OCI-M2 (cell line): ENCODE results near the gene FBXO11.
"Not testable (repeated sequence)": the region's sequence is repeated elsewhere in the genome, so short reads cannot be mapped to it uniquely, and the experiment has no call there.

ENCODE experiments used
- DNase-seq: peaks from one replicate; lab custom pipeline; 2025; ENCODE audit not compliant: unreplicated experiment; lab: John Stamatoyannopoulos, UW

FBXO11 gene

DNA sequence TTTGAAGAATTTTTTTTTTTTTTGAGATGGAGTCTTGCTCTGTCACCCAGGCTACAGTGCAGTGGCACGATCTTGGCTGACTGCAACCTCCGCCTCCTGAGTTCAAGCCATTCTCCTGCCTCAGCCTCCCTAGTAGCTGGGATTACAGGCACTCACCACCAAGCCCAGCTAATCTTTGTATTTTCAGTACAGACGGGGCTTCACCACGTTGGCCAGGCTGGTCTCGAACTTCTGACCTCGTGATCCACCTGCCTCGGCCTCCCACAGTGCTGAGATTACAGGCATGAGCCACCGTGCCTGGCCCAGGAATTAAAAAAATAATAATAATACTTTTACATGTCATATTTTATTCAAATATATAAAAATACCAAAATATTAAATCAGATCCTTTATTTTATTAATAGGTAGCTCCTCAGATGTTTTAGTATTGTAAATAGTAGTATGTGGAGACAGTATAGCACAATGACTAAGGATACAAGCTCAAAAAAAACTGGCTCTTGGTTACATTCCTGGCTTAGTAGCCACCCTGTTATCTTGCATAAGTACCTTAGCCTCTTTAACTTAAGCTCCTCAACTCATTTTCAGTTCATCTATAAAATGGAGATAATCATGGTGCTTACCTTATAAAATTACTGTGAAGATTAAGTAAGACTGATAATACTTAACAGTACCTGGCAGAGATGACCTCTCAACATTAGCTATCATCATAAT lies 53.1 kb downstream of the FBXO11 start:
- not testable (repeated sequence) for DNase-seq

DNA sequence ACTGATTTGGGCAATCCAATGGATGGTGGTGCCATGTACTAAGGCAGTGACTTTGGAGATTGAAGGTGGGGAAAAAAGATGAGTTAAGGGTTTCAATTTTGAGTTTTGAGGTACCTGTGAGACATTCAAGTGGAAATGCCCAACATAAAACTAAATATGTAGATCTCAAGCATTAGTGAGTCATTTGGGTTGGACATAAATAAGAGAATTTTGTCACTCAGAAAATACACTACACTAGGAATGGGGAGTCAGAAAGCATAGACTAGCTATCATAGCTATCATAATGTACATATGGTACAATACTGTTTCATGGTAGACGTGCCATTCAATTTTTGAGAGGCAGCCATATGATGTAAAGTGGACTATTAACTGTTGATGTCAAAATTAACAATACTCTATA lies 56.1 kb downstream of the FBXO11 start:
- no peak for DNase-seq

DNA sequence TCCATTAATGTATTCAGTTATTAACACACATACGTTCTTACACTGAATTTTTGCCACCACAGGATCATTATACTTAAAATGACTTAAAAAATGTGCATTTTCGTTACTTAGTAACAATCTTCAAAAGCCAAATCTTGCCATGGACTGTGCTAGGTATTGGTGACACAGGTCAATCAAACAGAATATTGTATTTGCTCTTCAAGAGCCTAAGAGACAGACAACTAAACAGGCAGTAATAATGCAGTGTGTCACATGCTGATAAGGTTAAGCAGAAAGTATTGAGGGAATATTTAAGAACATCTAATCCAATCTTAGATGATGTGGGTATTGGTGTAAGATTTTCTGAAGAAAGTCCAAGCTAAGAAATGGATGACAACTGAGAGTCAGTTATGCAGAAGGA lies 56.9 kb downstream of the FBXO11 start:
- DNase-seq: no peak

DNA sequence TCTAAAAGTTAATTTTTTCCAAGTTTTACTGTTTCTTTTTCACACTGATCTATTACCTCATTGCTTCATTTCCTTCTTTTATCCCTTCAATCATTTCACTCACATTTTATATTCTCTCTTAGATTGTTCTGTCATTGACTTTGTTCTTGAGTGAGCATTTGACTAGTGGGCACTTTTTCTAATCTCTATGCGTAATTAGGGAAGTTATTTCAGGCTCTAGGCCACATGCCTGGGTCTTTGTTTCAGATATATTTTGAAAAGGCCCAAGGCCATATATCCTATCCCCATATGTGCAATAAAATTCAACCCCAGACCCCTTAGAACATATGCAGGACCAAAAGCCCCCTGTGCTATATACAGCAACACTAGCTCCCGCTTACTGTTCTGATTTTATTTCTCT lies 62.1 kb downstream of the FBXO11 start:
- DNase-seq: no peak

DNA sequence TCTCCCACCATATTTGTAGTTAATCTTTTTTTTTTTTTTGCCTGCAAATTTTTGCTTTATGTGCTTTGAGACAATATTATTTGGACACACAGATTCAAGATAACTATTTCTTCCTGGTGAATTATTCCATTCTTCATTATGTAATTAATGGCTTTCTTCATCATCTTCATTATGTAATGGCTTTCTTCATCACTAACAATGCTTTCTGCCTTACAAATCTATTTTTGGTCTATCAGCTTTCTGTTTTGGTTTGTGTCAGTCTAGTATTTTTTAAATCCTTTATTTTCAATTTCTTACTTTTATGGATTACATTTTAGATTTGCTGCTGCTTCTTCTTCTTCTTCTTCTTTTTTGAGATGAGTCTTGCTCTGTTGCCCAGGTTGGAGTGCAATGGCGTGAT lies 62.9 kb downstream of the FBXO11 start:
- DNase-seq: no peak

DNA sequence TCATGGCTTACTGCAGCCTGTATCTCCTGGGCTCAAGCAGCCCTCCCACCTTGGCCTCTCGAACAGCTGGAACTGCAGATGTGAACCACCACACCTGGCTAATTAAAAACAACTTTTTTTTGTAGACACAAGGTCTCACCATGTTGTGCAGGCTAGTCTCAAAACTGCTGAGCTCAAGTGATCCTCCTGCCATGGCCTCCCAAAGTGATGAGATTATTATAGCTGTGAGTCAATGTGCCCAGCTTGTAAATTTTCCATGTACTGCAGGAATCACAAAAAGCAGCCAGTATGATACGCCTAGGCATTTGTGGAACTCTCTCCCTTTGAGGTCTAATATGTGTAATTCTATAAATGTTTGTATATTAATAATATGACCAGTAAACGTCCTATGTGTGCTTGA lies 63.5 kb downstream of the FBXO11 start:
- DNase-seq: no peak

DNA sequence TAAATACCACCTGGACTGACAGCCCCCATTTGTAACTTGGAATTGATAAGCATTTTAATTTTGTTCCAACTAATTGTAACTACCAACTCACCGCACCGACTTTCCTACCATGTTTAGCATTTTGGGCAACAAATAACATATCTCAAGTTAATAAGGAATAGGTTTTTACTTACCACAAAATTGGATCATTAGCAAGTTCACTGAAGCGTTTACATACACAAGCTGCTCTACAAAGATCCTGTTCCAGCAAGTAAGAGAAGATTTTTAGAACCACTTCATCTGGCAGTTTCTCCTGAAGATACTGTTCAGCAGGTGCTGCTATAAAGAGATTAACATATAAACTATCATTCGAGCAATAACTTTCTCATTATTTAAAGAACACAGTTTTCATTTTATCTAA lies 67.6 kb downstream of the FBXO11 start:
- no peak for DNase-seq

DNA sequence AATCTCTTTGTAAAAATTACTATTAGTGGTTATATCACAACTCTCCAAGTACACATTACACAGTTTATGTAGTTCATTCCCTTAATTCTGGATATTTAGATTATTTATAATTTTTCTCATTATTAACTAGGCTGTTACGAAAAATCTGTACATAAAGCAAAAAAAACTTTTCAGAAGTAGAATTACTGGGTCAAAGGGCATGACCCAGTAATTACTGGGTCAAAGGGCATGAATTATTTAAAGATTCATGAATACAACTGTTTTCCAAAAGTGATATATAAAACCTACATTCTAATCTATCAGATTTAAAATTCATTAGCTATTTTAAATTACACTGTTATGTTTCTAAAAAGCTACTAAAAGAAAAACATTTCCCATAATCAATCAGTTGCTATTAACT lies 68.0 kb downstream of the FBXO11 start:
- DNase-seq: no peak

DNA sequence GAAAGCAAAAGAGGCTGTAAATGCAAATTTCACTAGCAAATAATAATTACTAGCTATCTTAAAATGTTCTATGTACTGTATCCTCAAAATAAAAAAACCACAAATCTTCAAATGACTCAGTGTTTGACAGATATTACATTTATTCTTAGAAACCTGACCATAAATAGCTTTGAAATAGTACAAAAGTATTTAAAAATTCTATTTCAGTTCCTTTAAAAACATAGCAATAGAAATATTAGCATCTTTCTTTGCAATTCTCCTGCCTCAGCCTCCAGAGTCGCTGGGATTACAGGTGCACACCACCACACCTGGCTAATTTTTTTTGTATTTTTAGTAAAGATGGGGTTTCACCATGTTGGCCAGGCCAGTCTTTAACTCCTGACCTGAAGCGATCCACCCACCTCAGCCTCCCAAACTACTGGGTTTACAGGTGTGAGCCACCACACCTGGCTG lies 72.8 kb downstream of the FBXO11 start:
- DNase-seq: no peak

DNA sequence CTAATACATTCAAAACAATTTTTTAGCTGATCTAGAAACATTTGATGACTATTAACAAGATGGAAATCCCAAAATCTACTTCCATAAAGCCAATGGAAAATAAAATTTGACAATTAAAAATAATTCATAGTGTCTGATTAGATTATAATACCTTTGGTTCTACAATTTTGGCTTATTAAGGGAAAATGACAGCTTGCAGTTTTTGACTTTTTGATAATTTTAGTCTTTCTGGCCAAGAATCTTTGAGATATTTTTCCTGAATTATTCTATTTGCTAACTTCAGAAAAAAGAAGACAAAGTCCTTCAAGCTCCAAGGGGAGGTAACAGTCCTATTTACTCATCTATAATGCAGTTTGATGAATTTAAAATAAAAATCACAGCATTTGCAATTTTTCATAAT lies 83.8 kb downstream of the FBXO11 start:
- DNase-seq: no peak

DNA sequence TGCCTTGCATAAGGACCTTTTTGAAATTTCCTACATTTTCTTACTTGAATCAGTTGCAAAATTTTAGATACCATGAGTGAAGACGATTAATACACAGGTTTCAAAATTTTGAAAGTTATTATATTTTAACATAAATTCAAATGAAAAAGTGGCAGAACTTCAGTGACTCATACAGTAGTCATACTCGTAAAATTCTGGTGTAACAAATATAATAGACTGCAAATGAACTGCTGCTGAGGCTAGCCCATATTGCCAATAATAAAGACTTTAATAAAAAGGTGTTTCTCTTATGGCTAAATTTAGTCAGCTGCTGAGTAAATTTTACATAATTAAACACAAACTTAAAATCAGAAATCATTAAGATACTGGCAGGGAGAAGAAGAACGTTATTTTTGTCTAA lies 86.5 kb downstream of the FBXO11 start:
- no peak for DNase-seq

DNA sequence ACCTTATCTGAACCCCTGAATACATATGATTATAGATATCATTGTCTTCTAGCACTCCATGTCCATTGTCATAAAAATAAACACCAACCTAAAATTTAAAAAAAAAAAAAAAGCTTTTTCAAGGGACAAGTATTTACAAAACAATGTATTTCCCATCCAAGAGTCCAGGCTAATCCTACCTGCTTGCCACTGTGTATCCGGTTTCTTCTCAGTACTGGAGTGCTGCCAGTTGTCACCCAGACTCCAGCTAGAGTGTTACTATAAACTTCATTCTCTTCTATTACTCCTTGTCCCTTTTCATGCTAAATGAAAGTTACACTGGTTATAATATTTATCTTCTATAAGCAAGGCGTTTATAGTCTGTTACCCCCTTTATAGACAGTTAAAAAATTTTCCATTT lies 87.5 kb downstream of the FBXO11 start:
- DNase-seq: no peak

DNA sequence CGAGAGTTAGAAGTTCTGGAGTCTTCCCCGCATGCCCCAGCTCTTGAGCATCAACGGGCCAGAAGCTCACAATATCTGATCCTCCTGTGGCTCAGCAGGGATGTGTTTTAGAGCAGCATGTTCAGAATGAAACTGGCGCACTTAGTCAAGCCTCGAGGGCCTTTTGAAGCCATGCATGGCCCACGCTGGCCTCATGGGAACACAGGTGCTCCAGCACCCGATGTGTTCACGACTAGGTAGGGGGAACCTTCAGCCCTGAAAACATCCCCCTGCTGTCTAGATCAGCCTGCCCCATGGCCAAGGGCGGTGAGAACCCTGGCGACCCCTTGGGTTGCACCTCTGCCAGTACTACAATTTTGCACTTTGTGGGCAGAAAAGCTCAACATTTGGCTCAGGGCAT lies 90.5 kb downstream of the FBXO11 start:
- DNase-seq: no peak

DNA sequence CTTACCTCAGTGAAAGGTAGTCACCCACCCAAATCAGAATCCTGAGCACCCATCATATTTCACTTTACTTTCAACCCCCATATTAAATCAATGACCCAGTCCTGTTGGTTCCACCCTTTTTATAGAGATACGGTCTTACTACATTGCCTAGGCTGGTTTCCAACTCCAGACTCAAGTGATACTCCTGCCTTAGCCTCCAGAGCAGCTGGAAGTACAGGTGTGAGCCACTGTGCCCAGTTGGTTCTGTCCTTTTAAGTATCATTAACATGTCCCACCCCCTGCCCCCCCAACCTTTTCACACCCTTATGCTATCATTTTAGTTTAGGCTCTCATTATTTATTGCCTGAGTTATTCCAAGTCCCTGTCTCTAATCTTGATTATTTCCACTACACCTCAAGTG lies 94.6 kb downstream of the FBXO11 start:
- no peak for DNase-seq

DNA sequence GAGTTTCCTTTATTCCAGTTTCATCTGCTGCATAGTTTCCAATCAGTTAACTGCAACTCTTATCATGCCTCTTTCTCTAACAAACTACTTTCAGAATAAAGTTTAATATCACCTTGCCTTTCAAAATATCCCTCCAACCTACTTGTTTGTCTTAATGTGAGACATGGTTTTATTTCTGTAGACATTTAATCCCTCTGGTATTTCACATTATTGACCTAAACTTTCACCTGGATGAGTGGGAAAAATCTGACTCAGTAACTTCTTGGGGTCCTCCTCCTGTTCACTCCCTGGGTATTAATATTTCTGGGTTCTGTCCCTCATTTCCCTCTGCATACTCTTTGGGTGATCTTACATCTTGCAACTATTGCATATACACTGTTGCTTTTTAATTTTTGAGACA lies 95.4 kb downstream of the FBXO11 start:
- DNase-seq: no peak

DNA sequence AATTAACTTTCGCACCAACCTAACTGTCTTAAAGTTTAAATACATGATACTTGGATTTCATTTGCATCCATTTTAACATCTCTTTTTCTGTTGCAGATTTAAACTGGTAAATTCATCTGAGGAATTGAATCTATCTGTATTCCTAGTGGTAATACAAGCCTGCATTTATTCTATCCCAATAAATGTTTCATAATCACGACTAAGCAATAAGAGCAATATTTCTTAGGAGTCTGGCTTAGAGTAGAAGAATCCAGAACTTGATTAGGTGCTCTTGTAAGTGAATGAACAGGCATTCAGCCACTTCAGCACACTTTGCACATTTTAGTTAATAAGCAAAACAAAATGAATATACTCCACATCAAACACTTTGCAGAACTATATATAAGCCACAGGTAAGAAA lies 96.4 kb downstream of the FBXO11 start:
- no peak for DNase-seq

DNA sequence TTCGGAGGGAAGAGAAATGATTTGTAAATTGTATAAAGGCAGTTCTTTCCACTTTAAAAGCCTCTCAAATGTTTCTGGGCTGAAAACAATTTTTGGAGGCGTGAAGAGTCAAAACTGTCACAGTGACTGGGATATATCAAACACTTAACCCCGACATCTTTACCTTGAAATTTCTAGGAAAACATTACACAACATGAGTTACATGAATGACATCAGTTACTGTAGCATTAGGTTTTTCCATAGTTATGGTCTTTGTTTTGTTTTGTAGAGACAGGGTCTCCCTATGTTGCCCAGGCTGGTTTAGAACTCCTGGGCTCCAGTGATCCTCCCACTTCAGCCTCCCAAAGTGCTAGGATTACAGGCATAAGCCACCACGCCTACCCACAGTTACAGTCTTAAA lies 97.7 kb downstream of the FBXO11 start:
- no peak for DNase-seq

DNA sequence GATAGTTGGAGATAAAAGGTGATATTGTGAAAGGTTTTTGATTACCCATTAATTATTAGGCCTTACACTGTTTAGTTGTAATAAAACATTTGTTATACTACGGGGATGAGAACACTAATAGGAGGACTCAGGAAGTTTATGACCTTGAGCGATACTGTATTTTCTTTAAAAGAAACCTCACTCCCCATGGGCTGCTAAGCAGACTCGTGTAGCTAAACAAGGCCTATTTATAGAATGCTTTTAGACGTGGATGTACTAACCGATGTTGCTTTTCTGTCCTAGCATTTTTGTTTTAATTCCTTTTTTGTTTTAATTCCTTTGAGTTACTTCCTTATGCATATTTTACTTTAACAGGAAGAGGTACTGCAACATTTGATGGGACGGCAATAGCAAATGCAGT lies 100.4 kb downstream of the FBXO11 start:
- DNase-seq: no peak

DNA sequence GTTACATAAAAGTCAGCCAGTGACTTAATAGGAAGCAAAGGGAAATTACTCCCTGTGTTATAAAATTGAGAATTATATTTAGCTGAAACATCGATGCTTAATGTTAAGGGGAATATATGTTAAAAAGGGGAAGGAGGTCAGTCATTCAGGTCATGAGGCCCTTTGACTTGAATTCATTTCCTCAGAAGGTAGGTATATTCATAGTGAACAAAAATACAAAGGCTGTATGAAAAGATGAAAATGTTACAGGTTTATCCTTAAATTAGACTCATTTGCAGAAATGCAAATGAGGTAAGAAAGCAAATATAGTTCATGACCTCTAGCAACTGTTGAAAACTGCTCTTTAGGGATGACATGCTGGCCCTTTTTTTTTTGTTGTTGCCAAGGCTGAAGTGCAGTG lies 102.5 kb downstream of the FBXO11 start:
- DNase-seq: no peak

DNA sequence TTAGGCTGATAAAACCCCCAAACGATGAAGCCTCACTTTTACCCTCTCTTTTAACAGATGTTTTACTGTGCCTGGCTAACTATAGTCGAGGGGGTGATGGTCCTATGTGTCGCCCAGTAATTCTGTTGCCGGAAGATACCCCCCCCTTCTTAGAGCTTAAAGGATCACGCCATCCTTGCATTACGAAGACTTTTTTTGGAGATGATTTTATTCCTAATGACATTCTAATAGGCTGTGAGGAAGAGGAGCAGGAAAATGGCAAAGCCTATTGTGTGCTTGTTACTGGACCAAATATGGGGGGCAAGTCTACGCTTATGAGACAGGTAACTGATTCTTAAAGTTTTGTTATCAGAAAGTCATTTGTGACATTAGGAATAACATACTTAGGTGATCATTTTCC lies 102.9 kb downstream of the FBXO11 start:
- DNase-seq: no peak

DNA sequence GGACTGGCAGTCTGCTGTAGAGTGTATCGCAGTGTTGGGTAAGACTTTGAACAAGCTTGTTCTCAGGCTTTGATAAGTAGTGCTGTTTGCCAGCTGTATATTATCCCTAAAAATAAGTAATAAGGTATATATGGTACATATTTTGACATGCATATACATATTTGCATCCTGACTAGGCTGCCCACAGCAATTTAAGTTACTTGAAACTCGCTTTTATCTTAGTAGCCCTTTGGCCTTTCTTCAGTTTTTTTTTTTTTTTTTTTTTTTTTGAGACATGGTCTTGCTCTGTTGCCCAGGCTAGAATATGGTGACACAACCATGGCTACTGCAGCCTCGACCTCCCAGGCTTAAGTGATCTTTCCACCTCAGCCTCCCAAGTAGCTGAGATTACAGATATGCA lies 105.2 kb downstream of the FBXO11 start:
- no peak for DNase-seq

DNA sequence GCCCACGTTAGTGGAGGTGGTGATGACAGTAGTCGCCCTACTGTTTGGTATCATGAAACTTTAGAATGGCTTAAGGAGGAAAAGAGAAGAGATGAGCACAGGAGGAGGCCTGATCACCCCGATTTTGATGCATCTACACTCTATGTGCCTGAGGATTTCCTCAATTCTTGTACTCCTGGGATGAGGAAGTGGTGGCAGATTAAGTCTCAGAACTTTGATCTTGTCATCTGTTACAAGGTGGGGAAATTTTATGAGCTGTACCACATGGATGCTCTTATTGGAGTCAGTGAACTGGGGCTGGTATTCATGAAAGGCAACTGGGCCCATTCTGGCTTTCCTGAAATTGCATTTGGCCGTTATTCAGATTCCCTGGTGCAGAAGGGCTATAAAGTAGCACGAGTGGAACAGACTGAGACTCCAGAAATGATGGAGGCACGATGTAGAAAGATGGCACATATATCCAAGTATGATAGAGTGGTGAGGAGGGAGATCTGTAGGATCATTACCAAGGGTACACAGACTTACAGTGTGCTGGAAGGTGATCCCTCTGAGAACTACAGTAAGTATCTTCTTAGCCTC lies 107.2 kb downstream of the FBXO11 start:
- DNase-seq: no peak

DNA sequence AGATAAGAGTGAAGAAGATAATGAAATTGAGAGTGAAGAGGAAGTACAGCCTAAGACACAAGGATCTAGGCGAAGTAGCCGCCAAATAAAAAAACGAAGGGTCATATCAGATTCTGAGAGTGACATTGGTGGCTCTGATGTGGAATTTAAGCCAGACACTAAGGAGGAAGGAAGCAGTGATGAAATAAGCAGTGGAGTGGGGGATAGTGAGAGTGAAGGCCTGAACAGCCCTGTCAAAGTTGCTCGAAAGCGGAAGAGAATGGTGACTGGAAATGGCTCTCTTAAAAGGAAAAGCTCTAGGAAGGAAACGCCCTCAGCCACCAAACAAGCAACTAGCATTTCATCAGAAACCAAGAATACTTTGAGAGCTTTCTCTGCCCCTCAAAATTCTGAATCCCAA lies 107.7 kb downstream of the FBXO11 start:
- DNase-seq: no peak
